Nephron (organoid): ENCODE results near the gene KCNK3.
"Not testable (repeated sequence)": the region's sequence is repeated elsewhere in the genome, so short reads cannot be mapped to it uniquely, and the experiment has no call there.

Experiments used
- H3K27ac Mint-ChIP-seq, 3 experiments: 2 replicates each; pipeline ENCODE4 v1.8.0; 2020; ENCODE audit warnings: mixed read lengths in 3 of 3, mild to moderate bottlenecking in 2 of 3, moderate library complexity in 1 of 3
- H3K27me3 Mint-ChIP-seq: 2 replicates; pipeline ENCODE4 v1.8.0; 2021; ENCODE audit warnings: low read depth, mild to moderate bottlenecking, moderate library complexity, mixed read lengths
- H3K36me3 Mint-ChIP-seq: 2 replicates; pipeline ENCODE4 v1.8.0; 2020; ENCODE audit warnings: low read depth, mixed read lengths
- H3K4me1 Mint-ChIP-seq: 2 replicates; pipeline ENCODE4 v1.8.0; 2020; ENCODE audit warnings: mixed read lengths
- H3K4me3 Mint-ChIP-seq, 3 experiments: 2 replicates each; pipeline ENCODE4 v1.8.0; 2020; ENCODE audit warnings: mild to moderate bottlenecking in 3 of 3, mixed read lengths in 3 of 3, moderate library complexity in 2 of 3
- H3K9me3 Mint-ChIP-seq: 2 replicates; pipeline ENCODE4 v1.8.0; 2020; ENCODE audit warnings: mixed read lengths
- CTCF ChIP-seq, 3 experiments: fragments of 200-600 bp; sonication (generic); IDR thresholded peaks; one replicate each; pipeline ENCODE4 v1.5.0; 2021; ENCODE audit warnings: antibody characterized with exemption in 3 of 3; ENCODE audit not compliant: unreplicated experiment in 3 of 3

Gene KCNK3

DNA sequence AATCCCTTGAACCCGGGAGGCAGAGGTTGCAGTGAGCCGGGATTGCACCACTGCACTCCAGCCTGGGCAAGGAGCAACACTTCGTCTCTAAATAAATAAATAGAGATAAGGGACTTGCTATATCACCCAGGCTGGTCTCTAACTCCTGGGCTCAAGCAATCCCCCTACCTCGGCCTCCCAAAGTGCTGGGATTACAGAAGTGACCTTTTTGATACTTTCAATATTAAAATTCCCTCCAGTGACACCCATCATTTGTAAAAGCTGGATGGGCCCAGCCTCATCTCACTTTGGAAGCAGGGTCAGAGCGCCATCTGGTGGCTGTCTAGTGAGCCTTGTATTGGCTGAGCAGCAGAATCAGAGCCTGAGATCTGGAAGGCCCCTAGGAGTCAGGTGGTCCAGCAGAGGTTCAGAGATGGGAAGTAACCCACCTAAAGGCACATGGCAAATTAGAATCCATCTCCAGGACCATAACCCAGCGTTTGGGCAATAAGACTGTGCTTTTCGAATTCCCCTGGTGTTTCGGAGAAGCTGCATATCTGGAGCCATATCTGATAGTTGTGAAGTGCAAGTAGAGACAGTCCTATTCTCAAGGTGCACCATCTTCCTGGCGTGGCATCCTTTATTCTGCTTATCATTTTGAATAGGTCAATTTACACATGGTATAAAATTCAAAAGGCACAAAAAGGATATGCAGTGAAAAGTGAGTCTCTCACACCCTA, 53.2 kb downstream of the KCNK3 start:
- no peaks in the 10 kb centered on the region for H3K36me3 Mint-ChIP-seq
- peak; percentile 91 to 94 (median 94) for TF ChIP-seq CTCF (IDR thresholded peaks at IDR 0.05; ENCODE audit: unreplicated experiment in 3 of 3)
- H3K4me3 Mint-ChIP-seq = no peak overlapping the region
- no peaks in the 10 kb centered on the region for H3K9me3 Mint-ChIP-seq
- H3K4me1 Mint-ChIP-seq = peaks cover 22% of the 10 kb centered on the region
- no peak overlapping the region for H3K27ac Mint-ChIP-seq
- H3K27me3 Mint-ChIP-seq = peaks cover 19% of the 10 kb centered on the region

DNA sequence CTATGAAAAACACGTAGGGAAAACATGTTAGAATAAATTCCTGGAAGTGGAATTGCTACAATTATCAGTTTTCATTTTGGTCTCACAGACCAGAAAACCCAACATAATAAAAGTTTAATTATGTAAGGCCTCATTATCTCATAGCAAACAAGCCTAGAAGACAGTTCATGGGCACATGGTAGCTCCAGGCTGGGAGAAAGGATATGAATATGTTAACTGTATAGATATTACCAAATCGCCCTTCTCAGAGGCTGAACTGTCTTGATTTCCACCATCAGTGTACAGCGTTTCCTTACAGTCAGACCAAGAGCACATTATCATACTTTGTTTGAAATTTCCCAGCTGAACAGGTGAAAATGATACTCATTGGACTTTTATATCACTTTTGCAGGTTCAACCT, 54.4 kb downstream of the KCNK3 start:
- no peaks in the 10 kb centered on the region for H3K36me3 Mint-ChIP-seq
- H3K4me3 Mint-ChIP-seq = no peak overlapping the region
- no peak for TF ChIP-seq CTCF (IDR thresholded peaks at IDR 0.05; ENCODE audit: unreplicated experiment in 3 of 3)
- H3K4me1 Mint-ChIP-seq = peaks cover 12% of the 10 kb centered on the region
- no peaks in the 10 kb centered on the region for H3K9me3 Mint-ChIP-seq
- H3K27me3 Mint-ChIP-seq = peaks cover 19% of the 10 kb centered on the region
- H3K27ac Mint-ChIP-seq = no peak overlapping the region

- H3K4me3 Mint-ChIP-seq = peak overlapping the region in 2 of 3 experiments; percentile 54 to 61
- peaks cover 12% of the 10 kb centered on the region for H3K4me1 Mint-ChIP-seq
- peak overlapping the region; percentile 63 to 94 (median 89) for H3K27ac Mint-ChIP-seq
- not testable (repeated sequence) for H3K9me3 Mint-ChIP-seq, H3K36me3 Mint-ChIP-seq
- peaks cover 26% of the 10 kb centered on the region for H3K27me3 Mint-ChIP-seq
These were observed 57.4 kb downstream of the KCNK3 start for GRCh38 chr2:26749787-26750420.

DNA sequence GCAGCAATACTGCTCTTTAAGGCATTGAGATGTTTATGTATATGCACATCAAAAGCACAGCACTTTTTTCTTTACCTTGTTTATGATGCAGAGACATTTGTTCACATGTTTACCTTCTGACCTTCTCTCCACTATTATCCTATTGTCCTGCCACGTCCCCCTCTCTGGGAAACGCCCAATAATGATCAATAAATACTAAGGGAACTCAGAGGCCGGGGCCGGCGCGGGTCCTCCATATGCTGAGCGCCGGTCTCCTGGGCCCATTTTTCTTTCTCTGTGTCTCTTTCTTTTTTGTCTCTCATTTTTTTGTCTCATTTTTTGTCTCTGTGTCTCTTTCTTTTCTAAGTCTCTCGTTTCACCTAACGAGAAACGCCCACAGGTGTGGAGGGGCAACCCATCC, 57.9 kb downstream of the KCNK3 start:
- not testable (repeated sequence) for H3K36me3 Mint-ChIP-seq, H3K9me3 Mint-ChIP-seq, H3K4me3 Mint-ChIP-seq
- peak overlapping the region; percentile 63 to 94 (median 89) for H3K27ac Mint-ChIP-seq
- peaks cover 12% of the 10 kb centered on the region for H3K4me1 Mint-ChIP-seq
- peaks cover 20% of the 10 kb centered on the region for H3K27me3 Mint-ChIP-seq

DNA sequence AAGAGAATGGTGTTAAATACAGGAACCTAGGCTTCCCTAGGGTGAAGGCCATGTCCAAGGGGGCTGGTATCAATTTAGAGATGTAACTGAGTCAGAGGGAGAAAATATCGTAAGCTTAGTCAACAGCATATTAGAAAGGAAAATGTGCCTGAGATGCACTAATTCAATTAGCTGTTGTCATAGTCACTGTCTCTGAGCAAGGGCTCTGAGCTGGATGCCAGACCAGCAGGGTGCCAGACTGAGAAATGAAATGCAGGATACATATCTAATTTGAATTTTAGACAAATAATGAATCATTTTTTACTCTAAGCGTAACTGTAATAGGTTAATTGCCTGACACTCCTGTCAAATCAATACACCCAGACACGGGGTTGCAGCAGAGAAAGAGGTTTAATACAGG, 60.1 kb downstream of the KCNK3 start:
- H3K27me3 Mint-ChIP-seq = peaks cover 19% of the 10 kb centered on the region

GRCh38 chr2:26754539-26754938, 62.0 kb downstream of the KCNK3 start:
- no peak overlapping the region for H3K4me3 Mint-ChIP-seq
- no peaks in the 10 kb centered on the region for H3K9me3 Mint-ChIP-seq
- peaks cover 24% of the 10 kb centered on the region for H3K4me1 Mint-ChIP-seq
- peaks cover 30% of the 10 kb centered on the region for H3K27me3 Mint-ChIP-seq
- no peak overlapping the region for H3K27ac Mint-ChIP-seq
- H3K36me3 Mint-ChIP-seq = no peaks in the 10 kb centered on the region
- TF ChIP-seq CTCF (IDR thresholded peaks at IDR 0.05; ENCODE audit: unreplicated experiment in 3 of 3) = no peak

More for the DNA sequence above, 60.1 kb downstream of the KCNK3 start:
- Mint-ChIP-seq H3K4me1 (peaks cover 12% of the 10 kb centered on the region), H3K27ac (no peak overlapping the region), H3K9me3 (no peaks in the 10 kb centered on the region), H3K4me3 (no peak overlapping the region), H3K36me3 (no peaks in the 10 kb centered on the region)
- TF ChIP-seq CTCF (IDR thresholded peaks at IDR 0.05; ENCODE audit: unreplicated experiment in 3 of 3) = no peak
